OCI-LY3 (cell line): Measurements from ENCODE around the gene WARS2.

Experiments used
- H2AFZ ChIP-seq: fragments of 200-600, 300-600 bp; shearing (Covaris generic); 2 replicates; pipeline ENCODE4 v1.6.0; 2014; ENCODE audit warnings: antibody characterized with exemption, low read depth, low read length
- H3K27ac ChIP-seq: fragments of 200-600, 300-600 bp; sonication (generic); 2 replicates; pipeline ENCODE4 v1.5.1; 2014; ENCODE audit warnings: mild to moderate bottlenecking, low read length, moderate library complexity, mixed read lengths
- H3K27me3 ChIP-seq: fragments of 200-600, 300-600 bp; sonication (generic); 2 replicates; pipeline ENCODE4 v1.6.1; 2014; ENCODE audit warnings: low read depth, low read length, mixed read lengths
- H3K36me3 ChIP-seq: fragments of 200-600, 300-600 bp; sonication (generic); replicated peaks from 2 replicates; pipeline ENCODE3; 2014; ENCODE audit warnings: low read depth, low read length, mixed read lengths
- H3K4me1 ChIP-seq: fragments of 300-600, 200-600 bp; sonication (generic); 2 replicates; pipeline ENCODE4 v1.6.1; 2014; ENCODE audit warnings: low read length, mixed read lengths
- H3K4me2 ChIP-seq: fragments of 200-600, 300-600 bp; sonication (generic); 2 replicates; pipeline ENCODE4 v1.6.1; 2014; ENCODE audit warnings: low read length, mixed read lengths
- H3K4me3 ChIP-seq: fragments of 300-600, 200-600 bp; sonication (generic); 2 replicates; pipeline ENCODE4 v1.5.1; 2014; ENCODE audit warnings: antibody characterized with exemption, mild to moderate bottlenecking, low read length, moderate library complexity
- H3K79me2 ChIP-seq: fragments of 300-600, 200-600 bp; shearing (Covaris generic); 2 replicates; pipeline ENCODE4 v1.6.1; 2014; ENCODE audit warnings: mild to moderate bottlenecking, low read length, mixed read lengths
- H3K9ac ChIP-seq: fragments of 300-600, 200-600 bp; shearing (Covaris generic); 2 replicates; pipeline ENCODE4 v1.6.0; 2014; ENCODE audit warnings: mild to moderate bottlenecking, low read length, moderate library complexity
- H3K9me3 ChIP-seq: fragments of 200-600, 300-600 bp; shearing (Covaris generic); 2 replicates; pipeline ENCODE4 v1.6.1; 2014; ENCODE audit warnings: low read length, mixed read lengths; ENCODE audit not compliant: insufficient read depth
- H4K20me1 ChIP-seq: fragments of 200-600, 300-600 bp; sonication (generic); 2 replicates; pipeline ENCODE4 v1.6.1; 2016; ENCODE audit warnings: low read length, mixed read lengths; ENCODE audit not compliant: insufficient read depth
- EZH2phosphoT487 ChIP-seq: fragments of 200-600 bp; shearing (Covaris generic); IDR thresholded peaks from 2 replicates; pipeline ENCODE4 v1.6.1; 2018; ENCODE audit warnings: antibody characterized with exemption, mixed run types, low read depth
- TF ChIP-seq, protein P1 (sequence below): fragments of 200-600, 300-600 bp; sonication (generic); IDR thresholded peaks from 2 replicates; pipeline ENCODE4 v1.5.1; 2014; ENCODE audit warnings: antibody characterized with exemption, low read length, low read depth

WARS2 gene

DNA sequence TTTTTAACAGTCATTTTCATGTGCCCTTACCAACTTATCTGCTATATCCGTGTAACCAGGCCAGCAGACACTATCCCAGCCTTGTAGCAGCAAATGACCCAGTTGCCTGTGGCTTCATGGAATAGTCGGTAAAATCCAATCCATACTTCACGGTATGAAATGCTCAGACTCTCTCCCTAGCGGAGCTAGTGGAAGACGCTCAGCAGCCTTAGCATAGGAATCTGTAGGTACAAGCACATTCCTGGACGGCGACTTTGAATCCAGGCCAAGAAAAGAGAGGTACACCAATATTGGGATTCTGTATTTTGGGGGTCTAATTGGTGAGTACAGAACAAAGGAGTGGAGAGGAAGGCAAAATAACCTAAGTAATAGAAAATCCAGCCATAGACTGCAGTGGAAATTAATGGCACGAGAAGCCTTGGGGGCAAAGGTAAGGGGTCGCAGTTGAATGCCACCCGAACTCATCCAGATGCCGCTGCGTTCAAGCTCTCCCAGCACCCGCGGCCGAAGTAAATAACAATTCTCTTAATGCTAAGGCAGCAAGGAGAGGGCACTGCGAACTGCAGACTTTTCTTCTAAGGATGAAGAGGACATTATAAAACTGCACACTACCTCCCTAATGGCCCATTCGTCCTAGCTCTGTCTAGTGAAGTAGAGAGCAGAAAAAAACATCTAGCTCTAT lies 134.6 kb downstream of the WARS2 start:
- Histone ChIP-seq H3K27ac (no peak overlapping the region), H3K36me3 (no peaks in the 10 kb centered on the region), H3K4me1 (no peaks in the 10 kb centered on the region), H3K4me3 (no peak overlapping the region), H2AFZ (no peak overlapping the region), H3K9me3 (no peaks in the 10 kb centered on the region), H3K9ac (no peak overlapping the region), H3K79me2 (no peaks in the 10 kb centered on the region), H4K20me1 (no peaks in the 10 kb centered on the region), H3K27me3 (no peaks in the 10 kb centered on the region), H3K4me2 (no peak overlapping the region)
- TF ChIP-seq, protein P1, sequence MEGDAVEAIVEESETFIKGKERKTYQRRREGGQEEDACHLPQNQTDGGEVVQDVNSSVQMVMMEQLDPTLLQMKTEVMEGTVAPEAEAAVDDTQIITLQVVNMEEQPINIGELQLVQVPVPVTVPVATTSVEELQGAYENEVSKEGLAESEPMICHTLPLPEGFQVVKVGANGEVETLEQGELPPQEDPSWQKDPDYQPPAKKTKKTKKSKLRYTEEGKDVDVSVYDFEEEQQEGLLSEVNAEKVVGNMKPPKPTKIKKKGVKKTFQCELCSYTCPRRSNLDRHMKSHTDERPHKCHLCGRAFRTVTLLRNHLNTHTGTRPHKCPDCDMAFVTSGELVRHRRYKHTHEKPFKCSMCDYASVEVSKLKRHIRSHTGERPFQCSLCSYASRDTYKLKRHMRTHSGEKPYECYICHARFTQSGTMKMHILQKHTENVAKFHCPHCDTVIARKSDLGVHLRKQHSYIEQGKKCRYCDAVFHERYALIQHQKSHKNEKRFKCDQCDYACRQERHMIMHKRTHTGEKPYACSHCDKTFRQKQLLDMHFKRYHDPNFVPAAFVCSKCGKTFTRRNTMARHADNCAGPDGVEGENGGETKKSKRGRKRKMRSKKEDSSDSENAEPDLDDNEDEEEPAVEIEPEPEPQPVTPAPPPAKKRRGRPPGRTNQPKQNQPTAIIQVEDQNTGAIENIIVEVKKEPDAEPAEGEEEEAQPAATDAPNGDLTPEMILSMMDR = no peak
- TF ChIP-seq EZH2phosphoT487 = no peak

DNA sequence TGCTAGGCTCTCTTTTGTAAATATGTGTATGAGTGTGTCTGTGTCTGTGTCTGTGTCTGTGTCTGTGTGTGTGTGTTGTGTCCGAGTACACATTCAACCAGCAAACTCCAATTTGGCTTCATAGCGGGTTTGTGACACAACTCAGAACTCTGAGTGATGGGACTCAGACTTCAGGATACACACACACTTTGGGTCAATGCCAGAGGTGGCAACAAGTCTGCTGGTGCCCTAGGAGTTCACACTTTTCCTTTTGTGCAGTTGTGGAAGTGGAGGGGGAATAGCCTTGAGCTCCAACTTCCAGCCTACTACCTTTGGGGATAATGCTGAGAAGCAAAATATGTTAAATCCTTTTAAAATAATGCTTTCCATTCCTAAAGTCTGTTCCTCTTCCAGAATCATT lies 135.7 kb downstream of the WARS2 start:
- Histone ChIP-seq H3K27ac (no peak overlapping the region), H3K4me2 (no peak overlapping the region), H3K79me2 (no peaks in the 10 kb centered on the region), H3K4me1 (no peaks in the 10 kb centered on the region), H3K36me3 (no peaks in the 10 kb centered on the region), H2AFZ (no peak overlapping the region), H3K27me3 (no peaks in the 10 kb centered on the region), H4K20me1 (no peaks in the 10 kb centered on the region), H3K9me3 (no peaks in the 10 kb centered on the region), H3K9ac (no peak overlapping the region), H3K4me3 (no peak overlapping the region)
- TF ChIP-seq, protein P1 = no peak
- no peak for TF ChIP-seq EZH2phosphoT487

DNA sequence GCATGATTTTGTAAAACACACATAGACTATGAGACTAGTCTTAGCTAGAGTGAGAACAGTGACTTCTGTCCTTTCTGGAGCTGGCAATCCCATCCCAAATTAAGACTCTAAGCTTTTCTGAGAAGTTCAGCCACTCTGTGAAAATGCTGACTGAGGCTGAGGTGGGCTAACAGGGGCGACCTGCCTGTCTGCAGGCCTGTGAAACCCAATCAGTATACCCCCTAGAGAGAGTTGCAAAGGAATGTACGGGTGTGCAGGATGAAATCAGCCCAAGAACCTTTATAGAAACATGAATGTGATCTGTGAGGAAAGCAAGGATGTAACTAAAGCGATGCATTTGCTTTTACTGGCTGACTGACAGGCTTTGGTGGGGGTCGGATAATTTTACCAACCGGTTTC lies 136.3 kb downstream of the WARS2 start:
- no peaks in the 10 kb centered on the region for H3K4me1 ChIP-seq
- H3K27ac ChIP-seq = no peak overlapping the region
- H3K4me2 ChIP-seq = no peak overlapping the region
- no peak overlapping the region for H3K4me3 ChIP-seq
- no peak overlapping the region for H2AFZ ChIP-seq
- no peaks in the 10 kb centered on the region for H3K36me3 ChIP-seq
- no peaks in the 10 kb centered on the region for H4K20me1 ChIP-seq
- H3K79me2 ChIP-seq = no peaks in the 10 kb centered on the region
- no peaks in the 10 kb centered on the region for H3K9me3 ChIP-seq
- H3K27me3 ChIP-seq = no peaks in the 10 kb centered on the region
- no peak for TF ChIP-seq EZH2phosphoT487
- TF ChIP-seq, protein P1 = no peak
- H3K9ac ChIP-seq = no peak overlapping the region

- Histone ChIP-seq H3K27ac (no peak overlapping the region), H2AFZ (no peak overlapping the region), H3K4me3 (no peak overlapping the region), H3K9ac (no peak overlapping the region), H3K4me1 (no peaks in the 10 kb centered on the region), H3K27me3 (no peaks in the 10 kb centered on the region), H3K79me2 (no peaks in the 10 kb centered on the region), H3K9me3 (no peaks in the 10 kb centered on the region), H4K20me1 (no peaks in the 10 kb centered on the region), H3K4me2 (no peak overlapping the region), H3K36me3 (no peaks in the 10 kb centered on the region)
- TF ChIP-seq, protein P1 = no peak
- no peak for TF ChIP-seq EZH2phosphoT487
Observed at GRCh38 chr1:119003413-119004128, 136.9 kb downstream of the WARS2 start.
